ENCODE measurements around the gene TMEM190. TPM values are rescaled to one million over a fixed set of nuclear protein-coding genes. Genes with fewer than 3 reads are reported as not detected.

Gene TMEM190
- total RNA-seq, result not detected in 2 replicates

DNA sequence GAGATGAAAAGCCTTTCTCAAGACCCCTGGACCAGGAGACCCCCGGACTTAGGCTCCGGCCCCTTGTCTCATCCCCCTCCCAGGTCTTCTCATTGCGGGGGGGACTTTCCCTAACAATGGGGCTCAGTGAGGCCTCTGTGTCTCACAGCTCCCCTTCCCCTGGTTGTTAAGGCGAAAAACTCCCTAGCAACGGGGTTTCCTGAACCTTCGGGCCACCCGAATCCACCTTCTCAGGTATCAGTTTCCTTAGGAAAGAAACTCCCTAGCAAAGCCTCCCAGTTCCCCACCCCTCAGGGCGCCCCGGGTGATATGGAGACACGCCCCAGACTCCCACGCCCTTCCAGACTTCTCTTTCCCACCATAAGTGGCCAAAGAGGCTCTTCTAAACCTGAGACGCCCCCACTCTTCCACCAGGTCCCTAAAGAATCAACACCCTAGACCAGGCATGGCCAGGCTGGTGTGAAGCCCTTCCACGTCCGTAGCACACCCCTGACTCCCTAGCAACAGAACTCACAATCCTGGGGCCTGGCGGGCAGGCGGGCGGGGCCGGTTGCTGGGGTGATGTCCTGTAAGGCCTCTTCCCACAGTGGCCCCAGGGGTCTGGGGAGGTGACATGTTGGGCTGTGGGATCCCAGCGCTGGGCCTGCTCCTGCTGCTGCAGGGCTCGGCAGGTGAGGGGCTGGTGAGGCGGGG lies at the start of gene TMEM190:
TSS of gene TMEM190 (plus strand) at position 586 of the 693 bp plus-strand sequence. CDS start at position 614, 28 bp downstream.

DNA sequence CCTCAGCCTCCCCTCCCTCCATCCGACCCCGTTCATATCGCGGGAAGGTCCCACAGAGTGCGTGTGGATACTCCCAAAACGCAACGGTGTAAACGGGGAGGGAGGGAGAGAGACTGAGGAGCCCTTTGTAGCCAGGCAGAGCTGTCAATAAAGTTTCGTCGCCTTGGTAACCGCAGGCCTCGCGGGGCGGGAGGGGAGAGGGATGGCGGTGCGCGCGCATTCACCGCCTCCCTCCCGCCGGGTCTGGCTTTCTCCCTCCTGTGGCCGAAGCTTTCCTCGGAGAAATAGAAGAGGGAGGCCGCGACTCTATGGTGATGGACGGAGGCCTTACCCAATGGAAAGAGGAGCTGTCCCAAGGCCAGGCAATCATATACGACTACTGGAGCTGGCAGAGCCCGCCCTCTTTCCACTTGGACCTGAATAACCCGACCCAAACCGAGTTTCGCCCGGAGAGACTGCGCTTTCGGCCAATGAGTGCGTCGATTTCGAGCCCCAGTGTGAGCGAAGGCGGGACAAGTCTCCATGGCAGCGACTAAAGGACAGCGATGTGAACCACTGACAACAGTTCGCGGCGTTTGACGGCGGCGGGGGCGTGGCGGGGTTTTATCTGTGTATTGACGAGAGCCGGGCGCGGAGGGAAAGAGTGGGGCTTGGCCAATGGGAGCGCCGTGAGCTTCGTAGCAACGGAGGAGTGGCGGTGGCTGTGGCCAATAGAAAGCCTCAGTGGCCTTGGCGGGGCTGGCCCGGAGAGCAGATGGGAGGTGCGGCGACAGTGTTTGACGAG lies 37.3 kb upstream of the TMEM190 start, which contains the start of gene KMT5C:
TSS of gene KMT5C (plus strand) at position 772 of the 784 bp plus-strand sequence. CDS start 2,061 bp downstream, outside the sequence.

DNA sequence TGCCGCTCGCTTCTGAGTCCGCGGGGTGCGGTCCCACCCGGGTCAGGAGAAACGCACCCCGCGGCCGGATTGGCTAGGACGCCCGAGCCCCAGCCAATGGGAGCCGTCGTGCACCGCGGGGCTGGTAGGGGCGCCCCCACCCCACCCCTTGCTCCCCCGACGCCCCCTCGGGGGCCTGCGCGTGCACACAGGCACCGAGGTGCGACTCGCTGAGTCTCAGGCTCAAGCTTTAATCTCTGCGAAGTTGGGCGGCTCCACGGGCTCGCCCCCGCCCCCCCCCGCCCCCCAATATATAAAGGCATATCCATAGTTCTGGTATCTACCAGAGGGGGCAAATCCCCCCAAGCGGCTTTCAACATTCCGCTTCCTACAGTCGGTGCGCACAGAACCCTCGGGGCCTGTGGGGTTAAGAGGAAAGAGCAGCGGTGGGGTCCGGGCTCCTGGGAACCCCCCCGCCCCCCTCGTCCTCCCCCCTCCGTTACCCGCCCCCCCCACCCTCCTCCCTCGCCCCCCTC lies 21.9 kb upstream of the TMEM190 start, which contains the start of gene COX6B2:
TSS of gene COX6B2 (minus strand) at position 22 of the 515 bp plus-strand sequence. CDS start 198 bp downstream, outside the sequence.

DNA sequence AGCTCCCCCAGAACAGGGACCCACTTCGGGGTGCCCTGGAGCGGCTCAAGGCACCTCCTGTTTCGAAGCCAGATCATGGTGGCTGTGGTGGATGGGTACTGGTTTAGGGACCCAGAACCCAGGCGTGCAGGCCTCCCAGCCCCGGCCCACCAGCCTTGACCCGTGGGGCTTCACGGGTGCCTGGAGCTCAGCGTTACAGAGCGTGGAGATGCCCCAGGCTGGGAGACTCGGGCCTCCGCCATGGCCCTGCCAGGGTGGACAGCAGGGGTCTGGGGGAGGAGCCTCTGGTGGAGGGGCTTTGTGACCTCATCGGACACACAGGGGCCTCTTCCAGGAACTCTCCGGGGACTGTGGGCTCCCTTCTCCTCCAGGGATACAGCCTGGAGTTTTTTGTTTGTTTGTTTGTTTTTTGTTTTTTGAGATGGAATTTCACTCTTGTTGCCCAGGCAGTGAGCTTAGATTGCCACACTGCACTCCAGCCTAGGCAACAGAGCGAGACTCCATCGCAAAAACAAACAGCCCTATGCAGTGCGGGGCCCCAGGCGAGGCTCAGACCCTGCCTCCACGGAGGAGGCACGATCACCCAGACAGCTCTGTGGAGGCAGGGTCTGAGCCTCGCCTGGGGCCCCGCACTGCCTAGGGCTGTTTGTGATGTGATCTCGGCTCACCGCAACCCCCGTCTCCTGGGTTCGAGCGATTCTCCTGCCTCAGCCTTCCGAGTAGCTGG lies 13.5 kb upstream of the TMEM190 start, which contains the start of gene GARIN5B:
TSS of gene GARIN5B (minus strand) at position 271 of the 727 bp plus-strand sequence. CDS start at position 77, 194 bp downstream.

DNA sequence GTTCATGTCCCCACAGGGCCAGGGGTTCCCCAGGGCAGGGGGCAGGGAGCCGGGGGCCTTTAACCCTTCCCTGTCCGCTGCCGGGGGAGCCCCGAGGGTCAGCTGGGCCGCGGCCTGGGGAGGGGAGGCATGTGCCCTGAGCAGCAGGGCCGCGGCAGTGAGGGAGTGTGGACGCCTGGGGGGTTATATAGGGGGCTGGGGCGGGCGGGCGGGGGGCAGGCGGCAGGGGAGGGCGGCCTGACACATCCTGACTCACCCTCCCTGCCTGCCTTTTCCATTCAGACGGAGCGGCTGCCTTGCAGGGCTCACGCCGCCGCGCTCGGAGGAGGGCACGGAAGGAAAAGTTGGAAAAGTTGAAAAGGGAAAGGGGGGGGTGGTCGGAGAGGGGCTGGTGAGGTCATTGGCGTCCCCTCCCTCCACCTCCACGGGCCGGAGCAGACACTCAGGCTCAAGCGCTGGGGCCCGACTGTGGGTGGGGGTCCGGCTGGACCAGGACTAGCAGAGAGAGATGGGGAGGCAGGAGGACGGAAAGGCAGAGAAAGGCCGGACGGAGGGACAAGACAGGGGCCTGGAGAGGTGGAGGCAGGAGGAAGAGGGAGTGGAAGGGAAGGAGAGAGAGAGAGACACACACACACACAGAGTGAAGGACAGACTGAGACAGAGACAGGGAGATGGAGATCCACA lies 6.2 kb upstream of the TMEM190 start, which contains the start of gene IL11:
TSS of gene IL11 (minus strand) at position 159 of the 684 bp plus-strand sequence. CDS start at position 6, 153 bp downstream.

DNA sequence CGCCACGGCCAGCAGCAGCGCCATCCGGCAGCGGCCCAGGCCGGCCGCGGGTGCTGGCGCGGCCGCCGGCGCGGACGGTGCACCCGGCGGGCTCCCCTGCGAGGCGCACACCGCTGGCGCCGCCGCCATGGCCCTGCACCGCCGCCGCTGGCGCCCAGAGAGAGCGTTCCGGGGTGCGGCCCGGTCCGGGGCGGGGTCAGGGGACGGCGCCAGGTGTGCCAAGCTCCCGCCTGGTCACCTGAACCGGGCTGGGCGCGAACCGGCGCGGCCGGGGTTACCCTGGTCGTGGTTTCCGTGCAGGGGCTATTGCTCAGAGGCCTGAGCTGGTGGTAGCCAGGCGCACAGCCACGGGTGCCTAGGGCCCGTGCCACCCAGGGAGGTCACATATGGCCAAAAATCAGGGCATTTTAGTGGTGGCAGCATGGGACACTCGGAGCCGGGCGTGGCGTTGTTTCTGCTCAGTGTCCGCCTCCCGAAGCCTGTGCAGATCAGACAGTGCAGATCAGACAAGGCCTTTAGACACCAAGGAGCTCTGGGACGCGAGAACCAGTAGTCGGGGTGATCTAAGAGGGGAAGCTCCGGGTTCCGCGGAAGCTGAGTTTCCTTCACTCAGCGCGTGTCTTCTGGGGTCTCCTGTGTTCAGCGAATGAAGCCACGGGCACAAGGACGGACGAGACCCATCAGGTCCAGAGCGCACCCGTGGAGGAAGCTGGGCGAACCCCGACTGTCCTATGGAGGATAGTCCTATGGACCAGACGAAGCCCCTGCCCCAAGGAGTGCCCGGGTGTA lies 7.7 kb downstream of the TMEM190 start, which contains the start of gene TMEM238:
TSS of gene TMEM238 (minus strand) at position 162 of the 789 bp plus-strand sequence. CDS start at position 129, 33 bp downstream.

DNA sequence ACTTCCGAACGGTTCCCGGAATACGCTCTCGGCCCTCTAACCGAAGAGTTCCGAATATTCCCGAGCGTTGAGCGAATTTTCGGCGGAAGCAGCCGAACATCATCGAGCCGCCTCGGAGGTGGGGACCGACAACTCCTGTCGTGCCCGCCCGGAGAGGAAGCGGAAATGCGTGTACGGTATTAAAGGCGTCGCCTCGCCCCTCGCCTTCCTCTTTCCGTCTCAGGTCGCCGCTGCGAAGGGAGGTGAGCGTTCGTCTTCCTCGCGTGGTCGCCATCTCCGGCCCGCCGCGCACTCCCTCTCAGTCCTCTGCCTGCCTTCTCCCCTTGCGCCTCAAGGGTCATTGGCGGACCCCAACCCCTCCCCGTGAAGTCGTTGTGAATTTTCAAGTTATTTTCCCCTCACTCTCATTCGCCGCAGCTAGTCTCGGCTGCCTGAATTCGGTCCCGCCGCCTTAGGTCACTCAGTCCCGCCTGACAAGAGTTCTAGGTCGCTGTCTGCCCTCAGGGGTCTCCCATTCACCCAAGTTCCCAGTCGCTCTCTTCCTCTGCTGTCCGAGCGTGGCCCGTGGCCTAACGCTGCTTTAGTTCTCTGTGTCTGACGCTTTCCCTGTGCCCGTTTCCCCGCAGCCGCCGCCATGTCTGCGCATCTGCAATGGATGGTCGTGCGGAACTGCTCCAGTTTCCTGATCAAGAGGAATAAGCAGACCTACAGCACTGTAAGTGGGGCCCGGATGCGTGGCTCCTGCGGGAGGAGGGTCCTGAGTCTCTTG lies 9.3 kb downstream of the TMEM190 start, which contains the start of gene RPL28:
TSS of gene RPL28 (plus strand) at position 209 of the 769 bp plus-strand sequence. CDS start at position 635, 426 bp downstream.

DNA sequence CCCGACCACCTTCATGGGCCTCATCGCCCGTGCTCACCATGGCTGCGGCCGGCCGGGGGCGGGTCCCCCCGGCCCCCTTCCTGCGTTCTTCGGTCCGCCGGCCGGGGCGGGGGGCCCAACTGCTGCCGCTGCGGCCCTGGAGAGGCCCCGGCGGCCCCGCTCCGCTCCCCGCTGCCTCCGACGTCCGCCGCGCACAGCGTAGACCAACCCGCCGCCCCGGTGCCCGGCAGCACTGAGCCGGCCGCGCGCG lies 30.8 kb downstream of the TMEM190 start, which contains the start of gene UBE2S:
TSS of gene UBE2S (minus strand) at position 239 of the 250 bp plus-strand sequence. CDS start at position 40, 199 bp downstream.

Other genes with a start within 250 kb of the TMEM190 start
- 12.3 and 18.7 TPM in 2 replicates for gene TNNT1, start 227.6 kb upstream of the TMEM190 start, total RNA-seq
- not detected in 2 replicates for gene TNNI3, start 219.1 kb upstream of the TMEM190 start, total RNA-seq
- 1.1 and 3.1 TPM in 2 replicates for gene DNAAF3, start 210.2 kb upstream of the TMEM190 start, total RNA-seq
- gene SYT5, start 196.5 kb upstream of the TMEM190 start, total RNA-seq, result not detected in 2 replicates
- 0.21 TPM in 1 of 2 replicates, not detected in the other for gene PTPRH, start 167.3 kb upstream of the TMEM190 start, total RNA-seq
- 1.1 and 2.4 TPM in 2 replicates for gene TMEM86B, start 148.1 kb upstream of the TMEM190 start, total RNA-seq
- 38.7 and 50.4 TPM in 2 replicates for gene PPP6R1, start 117.8 kb upstream of the TMEM190 start, total RNA-seq
- gene HSPBP1, start 96.7 kb upstream of the TMEM190 start, total RNA-seq, result 61.6 and 84.8 TPM in 2 replicates
- 1.6 and 5.0 TPM in 2 replicates for gene BRSK1, start 92.8 kb upstream of the TMEM190 start, total RNA-seq
- not detected in 2 replicates for gene TMEM150B, start 51.5 kb upstream of the TMEM190 start, total RNA-seq
- 14.7 and 18.8 TPM in 2 replicates for gene KMT5C, start 37.0 kb upstream of the TMEM190 start, total RNA-seq
- 0.35 TPM in 1 of 2 replicates, not detected in the other for gene COX6B2, start 22.1 kb upstream of the TMEM190 start, total RNA-seq
- not detected in 2 replicates for gene GARIN5B, start 13.6 kb upstream of the TMEM190 start, total RNA-seq
- 5.5 and 6.1 TPM in 2 replicates for gene IL11, start 6.4 kb upstream of the TMEM190 start, total RNA-seq
- gene TMEM238, start 7.5 kb downstream of the TMEM190 start, total RNA-seq, result 11.8 and 33.3 TPM in 2 replicates
- 279 and 544 TPM in 2 replicates for gene RPL28, start 9.1 kb downstream of the TMEM190 start, total RNA-seq
- gene UBE2S, start 31.0 kb downstream of the TMEM190 start, total RNA-seq, result 144 and 190 TPM in 2 replicates
- not detected in 2 replicates for gene SHISA7, start 66.5 kb downstream of the TMEM190 start, total RNA-seq
- 70.7 and 87.7 TPM in 2 replicates for gene ISOC2, start 84.8 kb downstream of the TMEM190 start, total RNA-seq
- not detected in 2 replicates for gene C19orf85, start 87.9 kb downstream of the TMEM190 start, total RNA-seq
- gene ZNF628, start 99.8 kb downstream of the TMEM190 start, total RNA-seq, result 3.7 and 10.4 TPM in 2 replicates
- gene NAT14, start 108.4 kb downstream of the TMEM190 start, total RNA-seq, result 16.7 and 39.8 TPM in 2 replicates
- 0.09 TPM in 1 of 2 replicates, not detected in the other for gene SSC5D, start 111.6 kb downstream of the TMEM190 start, total RNA-seq
- not detected in 2 replicates for gene SBK2, start 160.3 kb downstream of the TMEM190 start, total RNA-seq
- not detected in 2 replicates for gene SBK3, start 168.7 kb downstream of the TMEM190 start, total RNA-seq
- gene ZNF579, start 204.0 kb downstream of the TMEM190 start, total RNA-seq, result 7.2 and 7.6 TPM in 2 replicates
- gene FIZ1, start 222.7 kb downstream of the TMEM190 start, total RNA-seq, result 3.1 and 3.7 TPM in 2 replicates
- gene ZNF524, start 223.5 kb downstream of the TMEM190 start, total RNA-seq, result 27.2 and 31.9 TPM in 2 replicates
- gene ZNF865, start 228.8 kb downstream of the TMEM190 start, total RNA-seq, result 4.4 and 5.8 TPM in 2 replicates
- 4.1 and 6.1 TPM in 2 replicates for gene ZNF784, start 247.7 kb downstream of the TMEM190 start, total RNA-seq